CD4-positive, alpha-beta T cell (primary cell): ENCODE data around the gene RIT1. TPM values are rescaled to one million over a fixed set of nuclear protein-coding genes. Genes with fewer than 3 reads are reported as not detected.

Source experiments
- ATAC-seq: fragments of 200-7000 bp; cut with Tn5 transposase; one replicate; pipeline ENCODE4 v1.10.0; 2022; ENCODE audit warnings: mild to moderate bottlenecking; ENCODE audit not compliant: poor library complexity
- CTCF ChIA-PET: fragments of 350-600 bp; sonication (Branson Sonifier 250); formaldehyde crosslinking; loops from one replicate; lab custom pipeline; 2021; ENCODE audit warnings: antibody characterized with exemption, inconsistent platforms; lab: Charles Lee
- POLR2A ChIA-PET: fragments of 350-600 bp; sonication (Branson Sonifier 250); formaldehyde crosslinking; loops from one replicate; lab custom pipeline; 2021; ENCODE audit warnings: antibody characterized with exemption, inconsistent platforms; lab: Charles Lee
- DNase-seq, 14 experiments: peaks; one replicate each; pipeline ENCODE4 v3.0.0-alpha.2; 2013 to 2020; ENCODE audit warnings: mixed read lengths in 2 of 14
- H3K27ac ChIP-seq, 2 donors: one replicate each; pipeline versions ENCODE4 v1.5.1 to v1.7.0; 2013; ENCODE audit warnings: low read length in 2 of 2, low read depth in 1 of 2, mild to moderate bottlenecking in 1 of 2
- H3K27me3 ChIP-seq, 2 experiments: 1 replicate in 1 of 2; 2 replicates in 1 of 2; pipeline versions ENCODE4 v1.6.1 to v1.7.0; 2013; ENCODE audit warnings: low read length in 2 of 2, control low read depth in 1 of 2, mild to moderate bottlenecking in 1 of 2, moderate library complexity in 1 of 2; ENCODE audit not compliant: insufficient read depth in 2 of 2, control insufficient read depth in 1 of 2
- H3K36me3 ChIP-seq: one replicate; pipeline ENCODE4 v1.6.1; 2013; ENCODE audit warnings: low read length, control low read depth; ENCODE audit not compliant: insufficient read depth
- H3K4me1 ChIP-seq: one replicate; pipeline ENCODE4 v1.6.1; 2013; ENCODE audit warnings: low read length, control low read depth; ENCODE audit not compliant: insufficient read depth
- H3K4me3 ChIP-seq: one replicate; pipeline ENCODE4 v1.5.1; 2013; ENCODE audit warnings: mild to moderate bottlenecking, low read length, moderate library complexity
- H3K9me3 ChIP-seq, 2 experiments: 1 replicate in 1 of 2; 2 replicates in 1 of 2; pipeline versions ENCODE4 v1.6.1 to v1.7.0; 2013; ENCODE audit warnings: low read length in 2 of 2, mild to moderate bottlenecking in 2 of 2, control low read depth in 1 of 2, moderate library complexity in 1 of 2; ENCODE audit not compliant: control insufficient read depth in 1 of 2, insufficient read depth in 1 of 2
- H3K27ac Mint-ChIP-seq: one replicate; pipeline ENCODE4 v1.8.0; 2020; ENCODE audit warnings: mixed read lengths
- H3K27me3 Mint-ChIP-seq: one replicate; pipeline ENCODE4 v1.8.0; 2021; ENCODE audit warnings: mixed read lengths
- H3K36me3 Mint-ChIP-seq: one replicate; pipeline ENCODE4 v1.8.0; 2021; ENCODE audit warnings: low read depth, mixed read lengths
- H3K4me1 Mint-ChIP-seq: one replicate; pipeline ENCODE4 v1.8.0; 2021; ENCODE audit warnings: low read depth, mixed read lengths
- H3K4me3 Mint-ChIP-seq: one replicate; pipeline ENCODE4 v1.8.0; 2020; ENCODE audit warnings: mild to moderate bottlenecking, mixed read lengths
- H3K9me3 Mint-ChIP-seq: one replicate; pipeline ENCODE4 v1.8.0; 2020; ENCODE audit warnings: mixed read lengths
- CTCF ChIP-seq: fragments of 200-600 bp; IDR thresholded peaks from one replicate; pipeline ENCODE4 v1.8.0; 2022; ENCODE audit warnings: antibody characterized with exemption, mild to moderate bottlenecking
- intact Hi-C, 2 experiments: fragments of 100-400 bp; cut with DNase I in 1 of 2; cut with micrococcal nuclease in 1 of 2; formaldehyde crosslinking; loops; one replicate each; pipeline versions ENCODE4 v1.15.1 to v1.9.0; 2023 to 2025; cut with DNase I, micrococcal nuclease
- total RNA-seq, 174 experiments: library from RNA in 2 of 174; stranded (reverse) in 2 of 174; gene quantifications; one replicate each; pipeline ENCODE4 v1.2.3 and lab custom pipeline; 2021 to 2026

Gene RIT1
- total RNA-seq, 2 experiments from 2014 or later: 66.2 to 67.0 TPM

- ChIA-PET CTCF (no interaction called here), POLR2A (no interaction called here)
- Histone ChIP-seq H3K36me3 (peaks cover 12% of the 10 kb centered on the region), H3K27me3 (no peaks in the 10 kb centered on the region), H3K9me3 (no peaks in the 10 kb centered on the region), H3K27ac (no peak overlapping the region), H3K4me3 (no peak overlapping the region), H3K4me1 (no peaks in the 10 kb centered on the region)
- no peaks in the 10 kb centered on the region for H3K36me3 Mint-ChIP-seq
- H3K27me3 Mint-ChIP-seq: no peaks in the 10 kb centered on the region
- DNase-seq (no peak), ATAC-seq (no peak)
- no peaks in the 10 kb centered on the region for H3K4me1 Mint-ChIP-seq
- H3K27ac Mint-ChIP-seq: no peak overlapping the region
- intact Hi-C loops: no loop called here
- no peak overlapping the region for H3K4me3 Mint-ChIP-seq
- no peak for TF ChIP-seq CTCF
- H3K9me3 Mint-ChIP-seq: no peaks in the 10 kb centered on the region
Observed at GRCh38 chr1:155880950-155881349, 30.2 kb downstream of the RIT1 start.

GRCh38 chr1:155880251-155880650 is 30.9 kb downstream of the RIT1 start:
- no peak overlapping the region for H3K27ac Mint-ChIP-seq
- H3K9me3 ChIP-seq: no peaks in the 10 kb centered on the region
- H3K4me3 Mint-ChIP-seq: no peak overlapping the region
- H3K4me1 ChIP-seq: no peaks in the 10 kb centered on the region
- no peak overlapping the region for H3K4me3 ChIP-seq
- ChIA-PET POLR2A (no interaction called here), CTCF (interaction anchor here (0.5 kb wide), 1 partner anchor 137 kb away, joined by 4 read pairs; no protein-coding TSS in a partner anchor)
- no peaks in the 10 kb centered on the region for H3K27me3 Mint-ChIP-seq
- DNase-seq (no peak), ATAC-seq (no peak)
- H3K36me3 Mint-ChIP-seq: no peaks in the 10 kb centered on the region
- no peaks in the 10 kb centered on the region for H3K27me3 ChIP-seq
- H3K9me3 Mint-ChIP-seq: no peaks in the 10 kb centered on the region
- peaks cover 12% of the 10 kb centered on the region for H3K36me3 ChIP-seq
- H3K27ac ChIP-seq: no peak overlapping the region
- TF ChIP-seq CTCF: no peak
- intact Hi-C loops: no loop called here
- H3K4me1 Mint-ChIP-seq: no peaks in the 10 kb centered on the region

- intact Hi-C loops: no loop called here
- Mint-ChIP-seq H3K27me3 (no peaks in the 10 kb centered on the region), H3K9me3 (no peaks in the 10 kb centered on the region), H3K36me3 (no peaks in the 10 kb centered on the region), H3K27ac (no peak overlapping the region), H3K4me1 (no peaks in the 10 kb centered on the region), H3K4me3 (no peak overlapping the region)
- no peak for TF ChIP-seq CTCF
- no peaks in the 10 kb centered on the region for H3K27me3 ChIP-seq
- POLR2A ChIA-PET: no interaction called here
- no peak overlapping the region for H3K27ac ChIP-seq
- peaks cover 12% of the 10 kb centered on the region for H3K36me3 ChIP-seq
- H3K4me3 ChIP-seq: no peak overlapping the region
- H3K9me3 ChIP-seq: no peaks in the 10 kb centered on the region
- no peaks in the 10 kb centered on the region for H3K4me1 ChIP-seq
- no peak for DNase-seq
- ATAC-seq: no peak
- CTCF ChIA-PET: no interaction called here
Observed at GRCh38 chr1:155877945-155878344, 33.2 kb downstream of the RIT1 start.
